Hepatocyte (in vitro differentiated cells): Measurements from ENCODE around the gene UPF1.

ENCODE experiments used
- CTCF ChIP-seq: fragments of 200-600 bp; sonication (generic); IDR thresholded peaks from 2 replicates; pipeline ENCODE4 v1.5.1; 2016; ENCODE audit warnings: antibody characterized with exemption, mild to moderate bottlenecking; ENCODE audit not compliant: poor library complexity
- EZH2 ChIP-seq: fragments of 200-600 bp; sonication (generic); IDR thresholded peaks from 2 replicates; pipeline ENCODE4 v1.6.1; 2016; ENCODE audit warnings: antibody characterized with exemption, mild to moderate bottlenecking, borderline replicate concordance

DNA sequence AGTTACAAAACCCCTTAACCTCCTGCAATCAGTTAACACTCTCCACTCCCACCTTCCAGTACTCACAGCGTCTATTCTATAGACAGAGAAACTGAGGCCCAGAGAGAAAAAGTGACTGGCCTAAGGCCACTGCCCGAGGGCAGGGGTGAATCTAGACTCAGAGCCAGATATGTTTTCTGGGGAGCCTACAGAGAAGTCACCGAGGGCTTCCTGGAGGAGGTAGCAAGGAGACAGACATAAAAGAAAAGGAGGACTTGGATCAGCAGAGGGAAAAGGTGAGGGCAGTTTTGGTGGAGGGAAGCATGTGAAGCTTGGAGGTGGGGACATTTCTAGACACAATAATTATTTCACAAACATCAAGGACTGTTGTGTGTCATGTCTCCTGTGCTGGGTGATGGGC is 39.1 kb upstream of the UPF1 start:
- no peak for TF ChIP-seq CTCF
- no peak for TF ChIP-seq EZH2
